Measurements from ENCODE around the gene DCXR.

DNA sequence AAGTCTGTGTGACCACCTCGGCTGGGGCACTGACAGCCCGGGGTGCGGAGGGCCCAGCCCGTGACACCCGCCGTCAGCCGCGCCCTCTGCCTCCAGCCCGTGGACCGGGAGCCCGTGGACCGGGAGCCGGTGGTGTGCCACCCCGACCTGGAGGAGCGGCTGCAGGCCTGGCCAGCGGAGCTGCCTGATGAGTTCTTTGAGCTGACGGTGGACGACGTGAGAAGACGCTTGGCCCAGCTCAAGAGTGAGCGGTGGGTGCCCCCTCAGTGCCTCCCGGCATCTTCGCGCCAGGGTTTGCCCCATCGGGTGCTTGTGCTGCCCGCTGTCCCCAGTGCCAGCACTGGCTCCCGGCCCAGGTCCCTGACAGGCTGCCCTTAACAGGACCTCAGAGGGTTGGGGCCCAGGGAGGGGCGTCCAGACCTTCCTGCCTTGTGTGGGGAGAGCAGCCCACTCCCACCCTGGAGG lies 28.5 kb downstream of the DCXR start:
- TF ChIP-seq, protein P1, sequence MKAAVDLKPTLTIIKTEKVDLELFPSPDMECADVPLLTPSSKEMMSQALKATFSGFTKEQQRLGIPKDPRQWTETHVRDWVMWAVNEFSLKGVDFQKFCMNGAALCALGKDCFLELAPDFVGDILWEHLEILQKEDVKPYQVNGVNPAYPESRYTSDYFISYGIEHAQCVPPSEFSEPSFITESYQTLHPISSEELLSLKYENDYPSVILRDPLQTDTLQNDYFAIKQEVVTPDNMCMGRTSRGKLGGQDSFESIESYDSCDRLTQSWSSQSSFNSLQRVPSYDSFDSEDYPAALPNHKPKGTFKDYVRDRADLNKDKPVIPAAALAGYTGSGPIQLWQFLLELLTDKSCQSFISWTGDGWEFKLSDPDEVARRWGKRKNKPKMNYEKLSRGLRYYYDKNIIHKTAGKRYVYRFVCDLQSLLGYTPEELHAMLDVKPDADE (IDR thresholded peaks at IDR 0.05): no peak
- TF ChIP-seq, protein P2, sequence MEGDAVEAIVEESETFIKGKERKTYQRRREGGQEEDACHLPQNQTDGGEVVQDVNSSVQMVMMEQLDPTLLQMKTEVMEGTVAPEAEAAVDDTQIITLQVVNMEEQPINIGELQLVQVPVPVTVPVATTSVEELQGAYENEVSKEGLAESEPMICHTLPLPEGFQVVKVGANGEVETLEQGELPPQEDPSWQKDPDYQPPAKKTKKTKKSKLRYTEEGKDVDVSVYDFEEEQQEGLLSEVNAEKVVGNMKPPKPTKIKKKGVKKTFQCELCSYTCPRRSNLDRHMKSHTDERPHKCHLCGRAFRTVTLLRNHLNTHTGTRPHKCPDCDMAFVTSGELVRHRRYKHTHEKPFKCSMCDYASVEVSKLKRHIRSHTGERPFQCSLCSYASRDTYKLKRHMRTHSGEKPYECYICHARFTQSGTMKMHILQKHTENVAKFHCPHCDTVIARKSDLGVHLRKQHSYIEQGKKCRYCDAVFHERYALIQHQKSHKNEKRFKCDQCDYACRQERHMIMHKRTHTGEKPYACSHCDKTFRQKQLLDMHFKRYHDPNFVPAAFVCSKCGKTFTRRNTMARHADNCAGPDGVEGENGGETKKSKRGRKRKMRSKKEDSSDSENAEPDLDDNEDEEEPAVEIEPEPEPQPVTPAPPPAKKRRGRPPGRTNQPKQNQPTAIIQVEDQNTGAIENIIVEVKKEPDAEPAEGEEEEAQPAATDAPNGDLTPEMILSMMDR (conservative IDR thresholded peaks at IDR 0.05; ENCODE audit: low read depth in 2 of 2): no peak

Data from GM23338 (cell line).